NT2/D1 (cell line): ENCODE data around the gene MAD1L1.

ENCODE experiments used
- DNase-seq: peaks from one replicate; pipeline ENCODE4 v3.0.0-alpha.2; 2011; ENCODE audit warnings: low read depth, low spot score
- H3K27me3 ChIP-seq: 2 replicates; pipeline ENCODE4 v1.6.0; 2011; ENCODE audit warnings: mild to moderate bottlenecking; ENCODE audit not compliant: insufficient read length, insufficient read depth
- H3K36me3 ChIP-seq: 2 replicates; pipeline ENCODE4 v1.6.1; 2011; ENCODE audit warnings: mild to moderate bottlenecking, low read length, mixed read lengths; ENCODE audit not compliant: insufficient read depth, insufficient read length
- H3K4me1 ChIP-seq: 2 replicates; pipeline ENCODE4 v1.5.1; 2011; ENCODE audit not compliant: insufficient read depth, insufficient read length
- H3K4me3 ChIP-seq: 2 replicates; pipeline ENCODE4 v1.5.1; 2011; ENCODE audit warnings: low read depth; ENCODE audit not compliant: insufficient read length
- H3K9ac ChIP-seq: 2 replicates; pipeline ENCODE4 v1.6.0; 2011; ENCODE audit warnings: low read depth; ENCODE audit not compliant: insufficient read length
- H3K9me3 ChIP-seq: 2 replicates; pipeline ENCODE4 v1.5.1; 2011; ENCODE audit warnings: mild to moderate bottlenecking, low read length; ENCODE audit not compliant: insufficient read depth
- SUZ12 ChIP-seq: IDR thresholded peaks from 2 replicates; pipeline ENCODE4 v1.6.1; 2011; ENCODE audit not compliant: insufficient read length, insufficient read depth; ENCODE audit errors: extremely low read depth
- YY1 ChIP-seq: IDR thresholded peaks from 2 replicates; pipeline ENCODE4 v1.6.1; 2011; ENCODE audit not compliant: insufficient read length, insufficient read depth
- ZNF274 ChIP-seq: IDR thresholded peaks from 2 replicates; pipeline ENCODE4 v1.6.1; 2011; ENCODE audit warnings: mild to moderate bottlenecking, low read depth, low read length

Gene MAD1L1

GRCh38 chr7:2013381-2014311 lies 219.1 kb downstream of the MAD1L1 start:
- Histone ChIP-seq H3K9ac (no peak overlapping the region), H3K27me3 (no peaks in the 10 kb centered on the region), H3K4me3 (no peak overlapping the region), H3K9me3 (no peaks in the 10 kb centered on the region), H3K36me3 (peaks cover 34% of the 10 kb centered on the region), H3K4me1 (peaks cover 9% of the 10 kb centered on the region)
- TF ChIP-seq YY1 (no peak), ZNF274 (no peak), SUZ12 (no peak)
- DNase-seq: no peak

GRCh38 chr7:2012981-2013380 lies 219.8 kb downstream of the MAD1L1 start:
- Histone ChIP-seq H3K9me3 (no peaks in the 10 kb centered on the region), H3K4me3 (no peak overlapping the region), H3K36me3 (peaks cover 36% of the 10 kb centered on the region), H3K9ac (no peak overlapping the region), H3K27me3 (no peaks in the 10 kb centered on the region), H3K4me1 (peaks cover 8% of the 10 kb centered on the region)
- TF ChIP-seq ZNF274: no peak
- no peak for TF ChIP-seq SUZ12
- no peak for TF ChIP-seq YY1
- DNase-seq: no peak

- Histone ChIP-seq H3K27me3 (no peaks in the 10 kb centered on the region), H3K4me3 (no peak overlapping the region), H3K9ac (no peak overlapping the region), H3K9me3 (no peaks in the 10 kb centered on the region), H3K36me3 (peaks cover 38% of the 10 kb centered on the region), H3K4me1 (peaks cover 8% of the 10 kb centered on the region)
- no peak for TF ChIP-seq SUZ12
- no peak for TF ChIP-seq YY1
- no peak for TF ChIP-seq ZNF274
- DNase-seq: no peak
Measured at GRCh38 chr7:2012044-2012900, 220.5 kb downstream of the MAD1L1 start.

- Histone ChIP-seq H3K4me3 (no peak overlapping the region), H3K9ac (no peak overlapping the region), H3K9me3 (no peaks in the 10 kb centered on the region), H3K4me1 (peaks cover 12% of the 10 kb centered on the region), H3K36me3 (peaks cover 33% of the 10 kb centered on the region), H3K27me3 (no peaks in the 10 kb centered on the region)
- no peak for DNase-seq
- TF ChIP-seq ZNF274 (no peak), SUZ12 (no peak), YY1 (no peak)
Measured at GRCh38 chr7:2011266-2012043, 221.3 kb downstream of the MAD1L1 start.

- Histone ChIP-seq H3K9ac (no peak overlapping the region), H3K4me3 (no peak overlapping the region), H3K36me3 (peaks cover 33% of the 10 kb centered on the region), H3K9me3 (no peaks in the 10 kb centered on the region), H3K4me1 (peaks cover 16% of the 10 kb centered on the region), H3K27me3 (no peaks in the 10 kb centered on the region)
- no peak for DNase-seq
- TF ChIP-seq ZNF274 (no peak), SUZ12 (no peak), YY1 (no peak)
Measured at GRCh38 chr7:2010551-2011265, 222.0 kb downstream of the MAD1L1 start.

GRCh38 chr7:2010101-2010500 lies 222.6 kb downstream of the MAD1L1 start:
- H3K36me3 ChIP-seq: peaks cover 33% of the 10 kb centered on the region
- H3K9me3 ChIP-seq: no peaks in the 10 kb centered on the region
- H3K27me3 ChIP-seq: no peaks in the 10 kb centered on the region
- H3K9ac ChIP-seq: no peak overlapping the region
- DNase-seq: no peak
- H3K4me1 ChIP-seq: peaks cover 16% of the 10 kb centered on the region
- TF ChIP-seq SUZ12 (no peak), YY1 (no peak), ZNF274 (no peak)
- H3K4me3 ChIP-seq: no peak overlapping the region
